GM23248 (cell line): Measurements from ENCODE around the gene TBC1D1. TPM values are rescaled to one million over a fixed set of nuclear protein-coding genes. Genes with fewer than 3 reads are reported as not detected.

ENCODE experiments used
- DNase-seq: peaks from one replicate; pipeline ENCODE4 v3.0.0-alpha.2; 2015
- H2AFZ ChIP-seq: fragments of 200-600 bp; sonication (generic); 2 replicates; pipeline ENCODE4 v1.6.1; 2016; ENCODE audit warnings: antibody characterized with exemption
- H3F3A ChIP-seq: fragments of 200-600 bp; sonication (generic); 2 replicates; pipeline ENCODE4 v1.6.1; 2016; ENCODE audit warnings: mild to moderate bottlenecking, antibody characterized with exemption, mixed run types; ENCODE audit not compliant: insufficient read depth
- H3K27ac ChIP-seq: fragments of 200-600 bp; sonication (generic); 2 replicates; pipeline ENCODE4 v1.5.1; 2016; ENCODE audit warnings: mild to moderate bottlenecking
- H3K27me3 ChIP-seq: fragments of 200-600 bp; sonication (generic); replicated peaks from 2 replicates; pipeline ENCODE4 v1.6.1; 2016; ENCODE audit warnings: mild to moderate bottlenecking; ENCODE audit not compliant: insufficient read depth
- H3K36me3 ChIP-seq: fragments of 200-600 bp; sonication (generic); 2 replicates; pipeline ENCODE4 v1.6.1; 2016; ENCODE audit warnings: low read depth, mild to moderate bottlenecking
- H3K4me1 ChIP-seq: fragments of 200-600 bp; sonication (generic); 2 replicates; pipeline ENCODE4 v1.6.1; 2016; ENCODE audit warnings: mild to moderate bottlenecking; ENCODE audit not compliant: insufficient read depth
- H3K4me2 ChIP-seq: fragments of 200-600 bp; sonication (generic); one replicate; pipeline ENCODE4 v1.6.1; 2016; ENCODE audit warnings: mild to moderate bottlenecking; ENCODE audit not compliant: unreplicated experiment
- H3K4me3 ChIP-seq: fragments of 200-600 bp; sonication (generic); 2 replicates; pipeline ENCODE4 v1.5.1; 2016; ENCODE audit warnings: mild to moderate bottlenecking
- H3K79me2 ChIP-seq: fragments of 200-600 bp; sonication (generic); 2 replicates; pipeline ENCODE4 v1.6.1; 2016; ENCODE audit warnings: mild to moderate bottlenecking; ENCODE audit not compliant: insufficient read depth
- H3K9ac ChIP-seq: fragments of 200-600 bp; sonication (generic); 2 replicates; pipeline ENCODE4 v1.6.1; 2016; ENCODE audit warnings: mild to moderate bottlenecking
- H3K9me2 ChIP-seq: fragments of 200-600 bp; sonication (generic); 2 replicates; pipeline ENCODE4 v1.6.1; 2016; ENCODE audit warnings: mixed run types, mild to moderate bottlenecking, moderate library complexity; ENCODE audit not compliant: insufficient read depth
- H3K9me3 ChIP-seq: fragments of 200-600 bp; sonication (generic); one replicate; pipeline ENCODE4 v1.6.1; 2017; ENCODE audit warnings: low read depth
- H4K20me1 ChIP-seq: fragments of 200-600 bp; sonication (generic); 2 replicates; pipeline ENCODE4 v1.6.0; 2016; ENCODE audit not compliant: insufficient read depth
- EZH2 ChIP-seq: fragments of 200-600 bp; sonication (generic); IDR thresholded peaks from 2 replicates; pipeline ENCODE4 v1.6.1; 2018; ENCODE audit warnings: antibody characterized with exemption, mild to moderate bottlenecking; ENCODE audit not compliant: insufficient read depth, poor library complexity, severe bottlenecking
- EZH2phosphoT487 ChIP-seq: fragments of 200-600 bp; sonication (generic); IDR thresholded peaks from 2 replicates; pipeline ENCODE4 v1.6.1; 2018; ENCODE audit warnings: antibody characterized with exemption, moderate library complexity, mild to moderate bottlenecking, low read depth; ENCODE audit not compliant: insufficient read depth
- WGBS, 2 experiments: methylation state at CpG; one replicate each; pipeline ENCODE4 v1.1.6; 2015 to 2017; ENCODE audit warnings: low lambda C conversion rate in 2 of 2, low coverage in 1 of 2; ENCODE audit errors: missing lambda C conversion rate in 2 of 2; 5-methylcytosine and 5-hydroxymethylcytosine counted together
- in situ Hi-C: fragments of 300-500 bp; cut with MboI; formaldehyde crosslinking; loops from 2 replicates; pipeline ENCODE4 v1.15.0; 2020
- polyA plus RNA-seq: library from polyadenylated mRNA; unstranded; fragments of >200 nt; fragmentation: Nextera tagmentation; extraction: Ambion mirVana; gene quantifications from 2 replicates; pipeline ENCODE4 v1.2.1, GENCODE V29; 2016
- total RNA-seq: library from RNA; depleted of rRNA; stranded (reverse); fragments of >200 nt; shearing (Covaris generic); gene quantifications from 2 replicates; pipeline ENCODE4 v1.2.3, GENCODE V29; 2014

The TBC1D1 gene
- total and polyA plus RNA-seq, 2 experiments from 2014 or later, result 12.4 to 34.6 TPM

- in situ Hi-C loops, result no loop called here
- WGBS, 2 experiments, result 81 to 84% methylated on average over 4 of the region's 4 CpGs
- no peak overlapping the region for H3K27ac ChIP-seq
- H3F3A ChIP-seq, result no peaks in the 10 kb centered on the region
- DNase-seq, result no peak
- no peak overlapping the region for H3K4me2 ChIP-seq
- H3K27me3 ChIP-seq, result no peaks in the 10 kb centered on the region
- H3K9ac ChIP-seq, result no peak overlapping the region
- H3K79me2 ChIP-seq, result no peaks in the 10 kb centered on the region
- no peaks in the 10 kb centered on the region for H4K20me1 ChIP-seq
- H3K9me3 ChIP-seq, result no peaks in the 10 kb centered on the region
- no peaks in the 10 kb centered on the region; the same call in 1 of the 2 replicates for H3K9me2 ChIP-seq
- TF ChIP-seq EZH2, result no peak
- TF ChIP-seq EZH2phosphoT487, result no peak
- no peak overlapping the region for H2AFZ ChIP-seq
- no peaks in the 10 kb centered on the region for H3K4me1 ChIP-seq
- no peak overlapping the region for H3K4me3 ChIP-seq
- H3K36me3 ChIP-seq, result no peaks in the 10 kb centered on the region
Observed at GRCh38 chr4:37864786-37865185, 26.1 kb upstream of the TBC1D1 start.

GRCh38 chr4:37865450-37865849 is 25.4 kb upstream of the TBC1D1 start:
- WGBS, 2 experiments, result 85 to 86% methylated on average over 3 of the region's 3 CpGs
- no peak overlapping the region for H3K4me2 ChIP-seq
- TF ChIP-seq EZH2phosphoT487, result no peak
- TF ChIP-seq EZH2, result no peak
- H2AFZ ChIP-seq, result no peak overlapping the region
- no peaks in the 10 kb centered on the region; the same call in 1 of the 2 replicates for H3K9me2 ChIP-seq
- no peak overlapping the region for H3K27ac ChIP-seq
- no peaks in the 10 kb centered on the region for H3K9me3 ChIP-seq
- no peaks in the 10 kb centered on the region for H3K4me1 ChIP-seq
- no peak overlapping the region for H3K4me3 ChIP-seq
- H3K79me2 ChIP-seq, result no peaks in the 10 kb centered on the region
- no peaks in the 10 kb centered on the region for H3K36me3 ChIP-seq
- no peaks in the 10 kb centered on the region for H4K20me1 ChIP-seq
- H3K9ac ChIP-seq, result no peak overlapping the region
- no peaks in the 10 kb centered on the region for H3K27me3 ChIP-seq
- in situ Hi-C loops, result no loop called here
- DNase-seq, result no peak
- H3F3A ChIP-seq, result no peaks in the 10 kb centered on the region

- Histone ChIP-seq H3K9me2 (no peaks in the 10 kb centered on the region; the same call in 1 of the 2 replicates), H3K9me3 (no peaks in the 10 kb centered on the region), H3K4me2 (no peak overlapping the region), H3K4me1 (no peaks in the 10 kb centered on the region), H3F3A (no peaks in the 10 kb centered on the region), H3K9ac (no peak overlapping the region), H2AFZ (no peak overlapping the region), H4K20me1 (no peaks in the 10 kb centered on the region), H3K36me3 (no peaks in the 10 kb centered on the region), H3K79me2 (no peaks in the 10 kb centered on the region), H3K4me3 (no peak overlapping the region), H3K27me3 (no peaks in the 10 kb centered on the region), H3K27ac (no peak overlapping the region)
- WGBS, 2 experiments, result 95 to 100% methylated on average over 3 of the region's 3 CpGs
- in situ Hi-C loops, result no loop called here
- no peak for DNase-seq
- TF ChIP-seq EZH2phosphoT487 (no peak), EZH2 (no peak)
Observed at GRCh38 chr4:37867102-37867501, 23.8 kb upstream of the TBC1D1 start.

GRCh38 chr4:37868238-37868637 is 22.6 kb upstream of the TBC1D1 start:
- Histone ChIP-seq H2AFZ (no peak overlapping the region), H3F3A (no peaks in the 10 kb centered on the region), H3K4me3 (no peak overlapping the region), H3K9me3 (no peaks in the 10 kb centered on the region), H3K27me3 (no peaks in the 10 kb centered on the region), H3K4me2 (no peak overlapping the region), H3K9me2 (no peaks in the 10 kb centered on the region; the same call in 1 of the 2 replicates), H3K79me2 (no peaks in the 10 kb centered on the region), H3K36me3 (no peaks in the 10 kb centered on the region), H3K9ac (no peak overlapping the region), H4K20me1 (no peaks in the 10 kb centered on the region), H3K27ac (no peak overlapping the region), H3K4me1 (no peaks in the 10 kb centered on the region)
- in situ Hi-C loops, result no loop called here
- no peak for TF ChIP-seq EZH2
- TF ChIP-seq EZH2phosphoT487, result no peak
- 93 to 94% methylated on average over 4 of the region's 4 CpGs for WGBS, 2 experiments
- no peak for DNase-seq
